ENCODE data around the gene EPB41L4A.
A peak's percentile ranks its signal among the peaks of the same experiment; 100 is the strongest.

The EPB41L4A gene

DNA sequence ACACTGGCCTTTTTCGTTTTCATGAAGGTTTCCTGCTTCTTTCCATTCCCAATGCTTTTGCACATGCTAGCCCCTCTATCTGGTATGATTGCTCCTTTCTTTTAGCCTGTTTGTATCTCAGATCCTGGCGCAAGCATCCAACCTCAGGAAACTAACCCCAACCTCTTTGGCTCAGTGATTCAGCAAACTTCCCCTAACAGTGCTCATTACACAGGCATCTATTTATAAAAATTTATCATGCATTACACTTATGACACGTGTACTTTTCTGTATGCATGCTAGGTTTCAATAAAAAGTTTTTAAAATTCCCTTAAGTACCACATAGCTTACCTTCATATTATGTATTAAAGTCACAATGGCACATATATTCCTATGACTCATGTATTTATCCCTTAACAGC, 218.9 kb downstream of the EPB41L4A start:
- DNase-seq = no peak

DNA sequence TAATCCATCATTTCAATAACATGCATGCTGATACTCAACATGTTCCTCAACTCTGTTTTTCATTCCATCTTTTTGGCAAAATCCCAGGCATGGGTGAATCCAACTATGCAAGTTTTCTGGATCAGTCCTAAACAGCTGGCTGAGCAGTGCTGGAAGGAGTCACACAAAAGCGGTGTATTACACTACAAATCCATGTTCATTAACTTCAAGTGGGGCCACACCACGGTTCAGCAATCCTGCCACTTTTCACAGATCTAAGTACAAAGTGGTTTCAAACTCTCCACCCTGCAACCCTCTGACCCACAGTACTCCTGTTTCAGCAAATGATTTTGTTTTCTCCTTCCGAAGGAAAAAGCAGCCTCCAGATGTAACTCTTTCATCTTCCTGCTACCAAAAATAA, 222.5 kb downstream of the EPB41L4A start:
- no peak for DNase-seq

DNA sequence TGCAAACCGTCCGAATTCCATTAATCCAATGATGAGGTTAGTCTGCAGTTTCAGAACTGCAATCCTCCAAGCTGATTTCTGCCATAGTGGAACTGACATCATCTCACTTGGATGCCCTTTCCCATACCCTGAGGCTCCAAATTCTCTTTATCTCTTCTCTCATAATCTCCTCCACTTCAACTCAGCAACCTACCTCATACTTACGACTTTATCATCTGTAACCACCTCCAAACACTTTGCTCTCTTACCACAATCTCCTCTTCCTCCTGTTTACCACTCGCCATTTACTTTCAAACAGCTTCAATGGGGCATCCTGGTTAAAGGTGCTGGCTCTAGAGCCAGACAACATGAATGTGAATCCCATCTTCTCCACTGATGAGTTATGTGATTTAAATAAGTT, 223.2 kb downstream of the EPB41L4A start:
- no peak for DNase-seq

DNA sequence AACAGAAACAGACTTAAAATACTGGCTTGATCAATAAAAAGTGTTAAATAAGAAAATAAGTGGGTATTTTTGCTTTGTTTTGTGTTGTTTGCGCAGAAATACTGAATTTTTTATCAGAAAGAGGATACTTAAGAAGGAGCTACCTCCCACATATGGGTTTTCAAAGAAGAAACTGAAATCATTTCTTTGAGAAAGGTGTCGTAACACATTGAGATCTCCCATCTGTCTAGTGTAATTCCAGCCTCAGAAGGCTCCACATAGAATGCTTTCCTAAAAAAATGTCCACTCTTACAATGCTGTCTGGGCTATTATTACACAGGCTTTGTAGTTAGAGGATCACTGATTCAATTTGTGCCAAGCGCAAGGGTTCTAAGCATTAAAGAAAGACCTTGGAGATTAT, 226.2 kb downstream of the EPB41L4A start:
- DNase-seq = no peak

DNA sequence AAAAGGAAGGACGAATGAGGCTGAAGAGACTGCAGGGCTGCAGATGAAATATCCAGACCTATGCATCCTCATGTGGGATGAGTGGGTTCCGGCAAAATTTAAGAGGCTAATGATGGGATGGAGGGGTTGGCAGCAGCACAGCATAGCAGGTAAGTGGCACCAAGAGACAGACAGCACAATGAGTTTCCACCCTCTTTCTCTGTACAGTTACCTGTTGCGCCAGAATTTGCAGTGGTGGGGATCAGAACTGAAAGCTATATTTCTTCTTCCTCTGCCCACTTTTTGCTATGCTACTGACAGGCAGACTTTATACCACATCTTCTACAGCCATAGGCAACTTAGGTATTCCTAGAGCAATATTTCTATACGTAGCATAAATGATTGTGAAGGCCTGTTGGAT, 227.0 kb downstream of the EPB41L4A start:
- DNase-seq = no peak

DNA sequence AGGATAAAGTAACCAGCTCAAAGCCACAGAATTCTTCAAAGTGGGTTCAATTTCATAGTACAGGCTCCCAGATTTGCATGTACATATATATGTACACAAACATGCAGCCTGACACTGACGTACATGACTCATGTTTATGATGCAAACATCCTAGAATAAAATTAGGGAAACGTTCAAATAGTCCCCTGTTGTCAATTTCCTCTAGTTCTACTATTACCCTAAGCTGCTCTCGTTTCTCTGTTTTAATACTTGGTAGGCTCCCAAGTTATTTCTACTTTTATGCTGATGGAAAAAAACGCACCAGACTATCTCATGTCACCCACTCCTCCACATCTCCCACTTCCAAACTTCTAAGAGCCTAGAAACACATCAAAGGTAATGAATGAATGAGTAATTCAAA, 229.7 kb downstream of the EPB41L4A start:
- DNase-seq = no peak

DNA sequence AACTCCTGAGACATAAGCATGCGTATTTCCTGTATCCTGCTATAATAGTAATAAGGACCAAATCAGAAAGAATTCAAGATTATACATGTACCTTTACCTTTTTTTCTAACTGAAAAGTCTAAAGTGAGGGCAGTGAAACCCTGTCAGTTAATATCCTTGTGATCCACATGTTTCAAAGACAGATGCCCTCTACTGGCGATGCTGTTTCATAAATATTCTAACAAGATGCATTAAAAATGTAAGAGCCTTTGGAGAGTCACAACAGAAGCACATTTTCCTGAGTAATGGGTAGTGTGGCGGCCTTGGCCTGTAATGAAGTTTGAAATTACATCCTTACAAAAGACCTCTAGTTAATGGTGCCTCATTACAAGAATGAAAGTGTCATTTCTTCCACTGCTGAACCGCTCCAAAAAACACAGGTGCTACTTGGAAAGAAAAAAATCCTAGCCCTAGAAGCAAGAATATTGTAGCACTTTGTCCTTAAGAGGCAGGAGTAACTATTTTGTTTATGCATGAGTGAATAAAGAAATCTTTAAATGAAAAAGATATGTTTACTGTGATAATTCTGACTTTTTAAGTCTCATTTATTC, 232.6 kb downstream of the EPB41L4A start:
- DNase-seq = no peak

DNA sequence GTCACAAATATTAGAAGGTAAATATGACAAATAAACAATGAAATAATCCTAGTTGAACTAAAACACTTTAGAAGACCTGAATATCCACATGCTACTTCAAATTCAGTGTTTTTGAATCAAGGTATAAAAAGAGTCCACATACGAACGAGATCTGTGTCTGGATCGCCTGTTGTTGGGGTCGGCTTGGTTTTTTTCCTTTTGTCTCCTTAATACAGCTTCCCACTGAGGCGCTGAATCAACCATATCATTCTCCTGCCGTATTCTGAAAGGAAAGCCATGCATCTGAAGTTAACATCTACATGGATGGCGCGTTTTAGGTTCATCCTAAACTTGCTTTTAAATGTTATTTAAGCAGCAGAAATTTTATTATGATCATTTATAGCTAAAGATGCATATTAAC, 235.2 kb downstream of the EPB41L4A start:
- DNase-seq = no peak

DNA sequence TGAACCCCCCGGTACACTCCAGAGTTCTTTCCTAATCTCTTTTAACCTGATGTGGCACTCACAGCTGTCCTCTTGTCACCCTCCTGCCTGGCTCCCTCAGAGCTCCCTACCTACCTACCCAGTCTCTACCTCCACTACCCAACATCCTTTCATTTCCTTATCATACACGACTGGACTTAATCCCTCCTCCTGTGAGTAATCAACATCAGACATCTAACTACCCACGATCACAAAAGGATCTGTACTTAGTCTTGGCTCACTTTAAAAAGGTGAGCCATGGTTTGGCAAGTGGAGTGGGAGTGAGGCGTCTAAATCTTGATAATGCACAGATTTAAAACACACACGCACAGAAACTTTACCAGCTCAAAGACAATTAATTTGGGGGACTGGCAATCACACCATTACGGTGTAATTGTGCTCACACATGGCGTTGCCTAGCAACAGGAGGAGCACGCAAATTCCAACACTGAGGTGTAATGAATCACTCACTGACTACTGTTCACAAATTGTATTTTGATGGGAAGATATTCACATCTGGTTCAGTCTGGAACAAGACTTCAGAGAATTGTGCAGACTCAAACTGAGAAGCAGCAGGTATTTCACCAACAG, 235.9 kb downstream of the EPB41L4A start:
- no peak for DNase-seq

DNA sequence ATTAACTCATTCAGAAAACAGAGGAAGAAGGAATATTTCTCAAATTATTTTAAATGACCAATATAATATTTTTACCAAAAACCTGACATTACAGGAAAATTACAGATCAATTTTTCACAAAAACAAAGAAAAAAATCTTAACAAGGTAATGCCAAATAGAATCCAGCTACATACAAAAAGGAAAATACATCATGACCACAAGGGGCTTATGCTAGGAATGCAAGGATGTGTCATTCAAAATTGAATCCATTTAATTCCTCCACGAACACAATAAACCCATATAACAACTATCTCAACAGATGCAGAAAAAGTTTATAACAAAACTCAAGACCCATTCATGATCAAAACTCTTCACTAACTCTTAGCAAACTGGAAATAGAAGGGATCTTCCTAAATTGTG, 239.8 kb downstream of the EPB41L4A start:
- DNase-seq = no peak

DNA sequence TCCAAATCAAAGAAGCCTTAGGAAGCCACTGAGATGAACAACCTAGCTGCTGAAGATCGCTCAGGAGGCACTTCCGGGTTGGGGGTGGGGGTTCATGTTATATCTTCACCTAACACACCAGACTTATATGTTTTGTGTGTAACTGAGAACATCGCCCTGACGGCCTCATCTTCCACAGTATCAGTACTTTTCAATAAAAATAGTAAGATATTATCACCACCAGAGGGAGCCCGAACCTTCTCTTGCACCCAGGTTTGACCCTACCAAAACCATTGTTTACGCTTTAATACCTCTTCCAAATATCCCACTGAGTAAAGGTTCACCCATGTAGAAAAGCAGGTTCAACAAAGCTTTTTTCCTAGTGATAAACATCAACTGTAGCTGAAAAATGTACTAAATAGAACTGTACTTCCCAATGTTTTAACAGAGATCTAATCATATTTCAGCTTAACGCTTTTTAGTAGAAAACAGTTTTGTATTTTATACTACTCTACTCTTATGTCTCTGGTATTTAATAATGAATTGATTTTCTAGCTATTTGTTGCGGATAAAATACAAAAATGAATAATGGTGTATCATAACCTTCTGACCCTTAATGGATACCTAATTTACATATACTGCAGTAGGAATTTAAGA, 244.0 kb downstream of the EPB41L4A start:
- DNase-seq = peak; percentile 39

DNA sequence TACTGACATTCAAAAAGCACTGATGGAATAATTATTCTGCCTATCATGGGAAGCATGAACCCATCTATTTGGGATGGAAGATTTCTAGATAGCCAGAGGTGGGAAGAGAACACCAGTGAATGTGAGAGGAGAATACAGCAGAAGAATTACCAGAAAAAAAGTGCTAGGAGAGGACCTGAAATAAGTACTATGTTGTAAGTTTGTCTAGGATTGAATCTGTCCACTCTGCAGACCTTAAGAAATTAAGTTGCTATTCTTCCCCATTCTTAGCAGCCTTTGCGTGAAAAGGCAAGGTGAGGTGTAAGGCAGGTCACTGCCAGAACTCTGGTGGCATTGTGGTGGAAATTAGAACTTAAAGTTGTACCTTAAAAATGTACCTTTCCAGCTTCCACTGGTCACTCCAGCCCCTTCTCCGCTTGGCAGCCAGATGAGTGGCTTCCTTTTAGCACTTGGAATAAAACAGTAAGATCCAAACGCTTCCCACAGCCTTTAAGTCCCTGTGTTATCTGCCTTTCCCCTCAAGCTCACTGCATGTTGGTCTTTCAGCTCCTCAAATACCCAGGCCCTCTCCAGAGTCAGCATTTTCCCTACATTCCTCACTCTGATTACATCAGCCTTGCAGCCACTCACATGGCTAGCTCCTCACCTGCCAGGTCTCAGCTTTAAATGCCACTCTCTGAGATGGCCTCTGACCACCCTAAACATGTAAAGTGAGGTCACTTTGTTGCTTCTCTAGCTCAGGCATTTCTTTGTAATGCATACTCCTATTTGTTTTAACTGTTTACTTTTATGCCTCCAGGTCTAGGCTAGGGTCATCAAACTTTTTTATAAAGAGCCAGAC, 253.0 kb downstream of the EPB41L4A start:
- DNase-seq = no peak

DNA sequence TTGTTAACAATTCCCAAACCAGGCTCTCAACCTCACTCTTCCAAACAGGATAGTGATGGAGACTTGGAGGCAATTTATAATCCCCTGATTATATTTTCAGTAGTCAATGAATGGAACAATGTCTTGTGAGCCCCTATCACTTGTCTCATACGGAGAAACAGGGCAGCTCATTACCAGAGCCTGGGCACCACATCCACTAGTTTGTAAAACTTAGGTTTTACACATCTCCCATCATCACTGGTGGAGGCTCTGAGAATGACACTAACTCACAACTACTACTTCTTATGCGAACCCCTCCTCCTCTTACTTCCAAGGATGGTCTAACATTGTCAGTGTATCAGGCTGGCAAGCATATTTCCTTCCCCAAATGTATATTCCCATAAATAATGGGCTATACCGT, 253.7 kb downstream of the EPB41L4A start:
- DNase-seq = no peak

DNA sequence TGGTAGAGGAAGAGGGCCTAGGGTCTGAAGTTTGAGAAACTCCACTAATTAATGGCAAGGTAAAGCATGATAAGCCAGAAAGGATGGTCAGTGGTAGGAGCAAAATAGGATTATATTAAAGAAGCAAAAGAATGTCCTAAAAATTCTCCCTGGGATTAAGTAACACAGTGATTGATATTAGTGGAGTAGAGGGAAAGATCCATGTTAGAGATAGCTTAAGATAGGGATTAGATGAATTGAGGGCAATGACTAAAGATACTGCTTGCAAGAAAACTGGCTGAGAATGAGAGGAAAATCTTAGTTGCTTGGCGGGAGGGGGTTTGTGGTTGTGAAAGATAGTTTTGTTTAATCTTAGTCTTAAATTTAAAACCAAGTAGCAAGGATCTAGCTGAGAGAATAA, 255.6 kb downstream of the EPB41L4A start:
- no peak for DNase-seq

DNA sequence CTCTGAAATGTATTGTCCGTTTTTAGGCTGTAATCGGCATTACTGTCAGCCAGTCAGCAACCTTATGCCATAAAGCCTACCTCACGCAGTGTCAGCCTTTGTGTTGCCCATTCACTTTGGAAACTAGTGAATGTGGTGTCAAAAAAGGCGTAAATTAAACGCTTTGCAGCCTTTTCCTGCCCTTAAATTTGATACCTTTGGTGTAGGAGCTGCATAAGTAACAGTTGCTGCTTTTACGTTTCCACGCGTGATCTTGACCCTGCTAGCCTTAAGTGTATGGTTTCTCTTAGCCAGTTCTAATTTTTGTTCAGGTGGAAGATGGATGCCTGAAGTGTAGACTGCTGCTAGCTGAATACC, 257.7 kb downstream of the EPB41L4A start:
- no peak for DNase-seq

DNA sequence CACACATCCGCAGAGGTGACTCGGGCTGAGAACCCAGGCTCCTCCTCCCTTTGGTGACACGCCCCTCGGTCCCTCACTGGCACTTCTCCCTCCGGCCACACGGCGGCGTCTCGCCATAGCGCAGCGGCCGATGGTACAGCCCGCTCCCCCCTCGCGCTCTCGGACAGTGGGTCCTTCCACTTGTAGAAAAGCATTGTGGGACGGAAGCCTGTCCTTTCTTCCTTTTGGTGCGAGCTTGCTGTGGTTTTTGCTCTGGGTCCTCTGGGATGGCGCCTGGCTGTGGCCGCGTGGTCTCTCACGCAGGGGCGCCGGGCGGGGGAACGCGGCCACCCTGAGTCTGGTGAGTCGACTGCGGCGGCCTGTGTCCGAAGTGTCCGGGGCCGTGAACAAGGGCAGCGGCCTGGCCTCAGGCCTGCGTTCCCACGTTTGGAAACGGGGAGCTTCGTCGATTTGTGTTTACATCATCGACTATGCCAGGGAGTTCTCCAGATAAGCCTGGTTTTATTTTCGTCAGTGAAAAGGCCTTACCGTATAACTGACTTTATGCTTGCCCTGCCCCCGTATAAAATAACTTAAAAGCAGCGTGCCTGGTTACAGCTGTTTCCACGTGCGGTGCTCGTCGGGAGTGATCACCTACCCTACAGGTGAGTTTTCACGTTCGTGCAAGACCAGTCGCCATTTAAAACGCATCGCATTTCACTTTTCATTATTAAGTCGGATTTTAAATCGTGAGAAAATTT, 258.3 kb downstream of the EPB41L4A start:
- DNase-seq = peak; percentile 89

DNA sequence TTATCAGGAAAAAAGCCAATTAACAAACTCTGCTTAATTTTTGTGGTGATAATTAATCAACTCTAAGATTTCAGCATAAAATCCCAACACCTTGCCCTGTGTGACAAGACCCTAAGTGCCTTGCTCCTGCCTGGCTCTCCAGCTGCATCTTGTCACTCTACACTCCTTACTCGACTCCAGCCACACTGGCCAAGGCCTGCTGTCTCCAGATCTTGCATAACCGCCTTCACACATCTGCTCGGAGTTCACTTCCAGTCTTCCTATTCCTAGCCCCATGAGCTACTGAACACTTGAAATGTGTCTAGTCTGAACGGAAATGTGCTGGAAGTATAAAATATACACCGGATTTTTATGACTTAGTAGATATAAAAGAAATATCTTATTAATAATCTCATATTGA, 259.6 kb downstream of the EPB41L4A start:
- no peak for DNase-seq

DNA sequence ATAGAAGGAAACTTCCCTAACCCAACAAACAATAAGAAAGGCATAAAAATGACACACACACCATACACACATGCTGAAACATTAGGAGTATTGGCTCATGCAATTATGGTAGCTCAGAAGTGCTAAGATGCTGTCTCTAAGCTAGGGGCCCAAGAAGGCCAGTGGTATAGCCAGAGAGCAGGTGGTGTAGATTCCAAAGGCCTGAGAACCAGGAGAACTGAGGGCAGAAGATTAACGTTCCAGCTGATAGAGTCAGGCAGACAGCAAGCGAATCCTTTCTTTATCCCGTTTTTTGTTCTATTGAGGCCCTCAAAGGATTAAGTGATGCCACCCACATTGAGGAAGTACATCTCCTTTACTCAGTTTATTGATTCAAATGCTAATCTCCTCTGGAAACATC, 262.9 kb downstream of the EPB41L4A start:
- no peak for DNase-seq

DNA sequence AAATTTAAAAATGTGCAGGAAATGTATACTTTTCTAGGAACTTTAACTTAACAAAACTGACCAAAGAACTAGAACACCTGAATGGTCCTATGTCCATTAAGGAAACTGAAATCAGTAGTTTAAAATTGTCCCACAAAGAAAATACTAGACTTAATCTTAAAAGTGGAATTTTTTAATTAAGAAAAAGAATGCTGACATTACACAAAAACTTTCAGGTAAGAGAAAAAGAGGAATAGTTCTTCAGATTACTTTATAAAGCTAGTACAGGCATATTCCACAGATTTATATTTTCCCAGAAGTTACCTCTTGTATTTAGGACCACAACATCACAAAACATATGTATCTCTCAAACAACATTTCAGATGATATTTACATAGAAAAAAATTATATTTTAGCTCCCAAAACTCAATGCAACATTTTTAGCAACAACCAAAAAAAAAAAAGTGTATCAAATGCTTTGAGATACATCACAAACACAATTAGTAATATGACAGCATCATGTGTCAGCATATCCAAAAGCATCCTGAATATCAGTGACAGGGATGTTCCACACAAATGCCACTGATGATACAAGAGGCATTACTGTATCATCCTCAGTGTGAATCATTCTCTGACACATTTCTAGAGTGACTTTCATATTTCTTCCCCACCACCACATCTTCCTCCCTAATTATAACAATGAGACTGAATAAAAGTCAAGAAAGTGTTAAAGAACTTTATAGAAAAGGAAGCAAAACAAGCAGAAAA, 264.0 kb downstream of the EPB41L4A start:
- DNase-seq = no peak

DNA sequence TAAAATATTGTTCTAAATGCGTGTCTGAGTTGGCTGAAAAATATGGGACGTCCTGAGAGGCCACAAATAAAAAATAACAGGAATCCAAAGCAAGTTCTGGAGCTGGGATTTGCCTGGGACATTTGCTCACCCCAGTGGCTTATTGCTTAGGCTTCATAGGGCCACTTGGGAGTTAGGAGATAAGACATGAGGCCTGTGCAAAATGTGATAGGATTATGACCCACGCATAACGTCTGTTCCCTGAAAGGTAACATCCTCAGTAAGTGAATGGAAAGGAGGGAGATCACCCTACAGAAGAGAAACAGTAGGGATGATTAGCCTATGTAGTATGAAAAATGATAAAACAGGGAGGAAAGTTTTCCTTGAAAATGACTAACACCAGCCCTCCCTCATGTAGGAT, 269.4 kb downstream of the EPB41L4A start:
- no peak for DNase-seq

DNA sequence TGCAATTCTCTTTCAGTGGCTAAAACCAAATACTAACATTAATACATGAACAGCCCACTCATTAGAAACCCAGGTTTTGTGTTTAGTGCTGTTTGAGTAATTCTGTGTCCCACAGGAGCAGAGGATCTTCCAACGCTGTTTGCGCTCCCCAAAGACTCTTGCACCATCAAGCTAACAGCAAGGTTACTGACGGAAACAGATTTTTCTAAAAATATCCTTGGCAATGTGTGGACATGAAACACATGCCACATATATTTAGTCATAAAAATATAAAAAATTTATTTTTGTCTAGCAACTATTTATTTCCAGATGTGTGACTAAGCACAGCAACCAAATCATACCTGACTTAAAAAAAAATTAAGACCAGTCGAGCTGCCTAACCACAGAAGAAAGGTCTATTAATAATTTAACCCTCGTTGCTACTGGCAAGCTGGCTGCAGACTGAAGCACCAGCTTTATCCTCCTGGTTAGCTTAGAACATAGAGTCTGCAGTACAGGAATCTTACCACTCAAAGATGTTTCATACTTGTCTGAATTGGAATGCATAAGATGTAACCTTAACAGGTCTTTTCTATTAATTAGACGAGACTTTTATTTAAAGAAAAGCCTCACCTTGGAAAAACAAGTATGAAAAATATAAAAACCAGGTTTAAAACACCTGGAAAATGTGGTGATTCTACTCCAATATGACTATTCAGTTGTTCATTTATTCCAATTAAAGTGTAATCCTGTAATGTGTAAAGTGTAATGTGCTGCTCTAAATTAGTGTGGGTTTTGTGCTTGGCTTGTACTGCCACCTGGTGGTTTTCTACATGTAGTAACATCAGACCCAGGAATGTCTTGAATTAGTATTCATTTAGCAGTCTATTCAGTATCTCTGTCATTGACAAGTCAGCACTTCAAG, 272.5 kb downstream of the EPB41L4A start:
- peak; percentile 64 for DNase-seq
